H1 (cell line): ENCODE results near the gene ZBED1. TPM values are rescaled to one million over a fixed set of nuclear protein-coding genes. Genes with fewer than 3 reads are reported as not detected.

Experiments
- BCL11A ChIP-seq, 2 experiments: IDR thresholded peaks; one replicate each; pipeline ENCODE4 v1.6.1; 2011; ENCODE audit warnings: low read depth in 2 of 2, low read length in 2 of 2, mild to moderate bottlenecking in 2 of 2
- CBX5 ChIP-seq: fragments of 300-800, 300-1000 bp; sonication (generic); IDR thresholded peaks from 2 replicates; pipeline ENCODE4 v1.7.1; 2016; ENCODE audit warnings: antibody characterized with exemption, low read length, low read depth
- CBX8 ChIP-seq: fragments of 300-800, 300-1000 bp; sonication (generic); IDR thresholded peaks from 2 replicates; pipeline ENCODE4 v1.7.1; 2016; ENCODE audit warnings: low read depth, low read length, borderline replicate concordance
- CREB1 ChIP-seq: IDR thresholded peaks from 2 replicates; pipeline ENCODE4 v1.6.1; 2012; ENCODE audit warnings: inconsistent platforms
- KDM1A ChIP-seq: fragments of 200-600, 300-600 bp; sonication (generic); IDR thresholded peaks from 2 replicates; pipeline ENCODE4 v1.7.1; 2016; ENCODE audit warnings: mild to moderate bottlenecking, low read length, borderline replicate concordance
- POLR2A ChIP-seq, 2 experiments: IDR thresholded peaks; 1 replicate in 1 of 2; 2 replicates in 1 of 2; pipeline ENCODE4 v1.6.1; 2011; ENCODE audit warnings: low read depth in 2 of 2, low read length in 2 of 2, mild to moderate bottlenecking in 2 of 2; ENCODE audit errors: control extremely low read depth in 1 of 2
- POLR2AphosphoS5 ChIP-seq: IDR thresholded peaks from 2 replicates; pipeline ENCODE4 v1.6.1; 2011; ENCODE audit warnings: low read depth, low read length
- RFX5 ChIP-seq: IDR thresholded peaks from 2 replicates; pipeline ENCODE4 v1.6.1; 2011; ENCODE audit warnings: low read depth, low read length, improper control_type of control experiment, borderline replicate concordance
- SAP30 ChIP-seq: fragments of 300-600 bp; sonication (generic); IDR thresholded peaks from 2 replicates; pipeline ENCODE4 v1.7.1; 2012; ENCODE audit warnings: low read length, moderate library complexity, mild to moderate bottlenecking, inconsistent platforms; ENCODE audit not compliant: insufficient read depth, insufficient replicate concordance
- SIN3A ChIP-seq, 2 experiments: IDR thresholded peaks in 1 of 2; conservative IDR thresholded peaks in 1 of 2; 2 replicates each; pipeline ENCODE4 v1.6.1; 2011 to 2012; ENCODE audit warnings: low read length in 2 of 2, improper control_type of control experiment in 1 of 2, low read depth in 1 of 2, mild to moderate bottlenecking in 1 of 2
- SP4 ChIP-seq: IDR thresholded peaks from 2 replicates; pipeline ENCODE4 v1.6.1; 2012; ENCODE audit warnings: low read length, inconsistent platforms
- polyA plus RNA-seq, 7 experiments: library from polyadenylated mRNA; depleted of rRNA in 3 of 7; stranded (reverse) in 5 of 7; unstranded in 2 of 7; fragments of >200 nt in 5 of 7; fragments of 200-250 nt in 2 of 7; gene quantifications; 1 replicate in 5 of 7; 2 replicates in 1 of 7; 4 replicates in 1 of 7; pipeline versions ENCODE4 v1.2.1 to v1.2.3, GENCODE V29; 2011 to 2013; ENCODE audit warnings: missing spikeins in 2 of 7, mixed read lengths in 2 of 7
- total RNA-seq: library from RNA; stranded (reverse); fragmentation: NEBNext Ultra II Directional; extraction: Animal tissue kit (Norgen Biotek cat#: 25700); gene quantifications from 2 replicates; pipeline ENCODE4 v1.2.1, GENCODE V29; 2021
- TF ChIP-seq, protein P1 (sequence below): IDR thresholded peaks from 2 replicates; pipeline ENCODE4 v1.6.1; 2012; ENCODE audit warnings: inconsistent platforms
- TF ChIP-seq, protein P2 (sequence below): IDR thresholded peaks from 2 replicates; pipeline ENCODE4 v1.6.1; 2011; ENCODE audit warnings: low read depth, mild to moderate bottlenecking, low read length; ENCODE audit not compliant: insufficient read depth
- TF ChIP-seq, protein P3 (sequence below), 3 experiments: IDR thresholded peaks; 1 replicate in 2 of 3; 2 replicates in 1 of 3; pipeline versions ENCODE4 v1.5.1 to v1.6.1; 2011; ENCODE audit warnings: low read length in 3 of 3, mild to moderate bottlenecking in 3 of 3, inconsistent platforms in 2 of 3, low read depth in 1 of 3, moderate library complexity in 1 of 3; ENCODE audit not compliant: insufficient read depth in 1 of 3; ENCODE audit errors: control extremely low read depth in 1 of 3

Gene ZBED1
- total and polyA plus RNA-seq, 2 of the 8 experiments (the other 6 are each of a cell fraction or from before 2014, with no cell fraction given): 28.5 to 45.8 TPM

DNA sequence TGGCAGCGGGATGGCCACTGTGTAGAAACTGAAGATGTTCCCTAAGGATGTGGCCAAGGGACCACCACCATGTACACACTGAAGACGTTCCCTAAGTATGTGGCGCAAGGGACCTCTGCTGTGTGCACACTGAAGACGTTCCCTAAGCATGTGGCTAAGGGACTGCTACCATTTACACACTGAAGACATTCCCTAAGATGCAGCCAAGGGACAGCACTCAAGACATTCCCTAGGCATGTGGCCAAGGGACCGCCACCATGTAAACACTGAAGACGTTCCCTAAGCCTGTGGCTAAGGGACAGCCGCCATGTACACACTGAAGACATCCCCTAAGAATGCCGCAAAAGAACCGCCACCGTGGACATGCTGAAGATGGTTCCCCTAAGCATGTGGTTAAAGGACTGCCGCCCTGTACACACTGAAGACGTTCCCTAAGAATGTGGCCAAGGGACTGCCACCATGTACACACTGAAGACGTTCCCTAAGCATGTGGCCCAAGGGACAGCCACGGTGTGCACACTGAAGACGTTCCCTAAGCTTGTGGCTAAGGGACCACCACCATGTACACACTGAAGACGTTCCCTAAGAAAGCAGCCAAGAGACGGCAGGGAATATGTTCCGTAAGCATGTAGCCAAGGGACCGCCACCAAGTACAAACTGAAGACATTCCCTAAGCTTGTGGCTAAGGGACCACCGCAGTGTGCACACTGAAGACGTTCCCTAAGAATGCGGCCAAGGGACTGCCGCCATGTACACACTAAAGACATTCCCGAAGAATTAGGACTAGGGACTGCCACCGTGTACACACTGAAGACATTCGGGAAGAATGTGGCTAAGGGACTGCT, 43.3 kb downstream of the ZBED1 start (continued):
- TF ChIP-seq RFX5: no peak
- no peak for TF ChIP-seq SIN3A (conservative IDR thresholded peaks at IDR 0.05 in 1 of 2, IDR thresholded peaks at IDR 0.05 in 1 of 2; ENCODE audit: low read depth in 1 of 2, low read length in 2 of 2)
- TF ChIP-seq CREB1: peak; percentile 14; the same call in 1 of the 2 replicates
- TF ChIP-seq SAP30: no peak
- TF ChIP-seq CBX5: no peak
- TF ChIP-seq BCL11A (IDR thresholded peaks at IDR 0.05; ENCODE audit: low read depth in 2 of 2, low read length in 2 of 2): no peak
- TF ChIP-seq, protein P1, sequence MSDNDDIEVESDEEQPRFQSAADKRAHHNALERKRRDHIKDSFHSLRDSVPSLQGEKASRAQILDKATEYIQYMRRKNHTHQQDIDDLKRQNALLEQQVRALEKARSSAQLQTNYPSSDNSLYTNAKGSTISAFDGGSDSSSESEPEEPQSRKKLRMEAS: no peak; the same call in 1 of the 2 replicates
- TF ChIP-seq POLR2AphosphoS5: no peak
- no peak for TF ChIP-seq SP4
- TF ChIP-seq CBX8: no peak
- TF ChIP-seq, protein P2, sequence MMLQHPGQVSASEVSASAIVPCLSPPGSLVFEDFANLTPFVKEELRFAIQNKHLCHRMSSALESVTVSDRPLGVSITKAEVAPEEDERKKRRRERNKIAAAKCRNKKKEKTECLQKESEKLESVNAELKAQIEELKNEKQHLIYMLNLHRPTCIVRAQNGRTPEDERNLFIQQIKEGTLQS: no peak
- TF ChIP-seq, protein P3, sequence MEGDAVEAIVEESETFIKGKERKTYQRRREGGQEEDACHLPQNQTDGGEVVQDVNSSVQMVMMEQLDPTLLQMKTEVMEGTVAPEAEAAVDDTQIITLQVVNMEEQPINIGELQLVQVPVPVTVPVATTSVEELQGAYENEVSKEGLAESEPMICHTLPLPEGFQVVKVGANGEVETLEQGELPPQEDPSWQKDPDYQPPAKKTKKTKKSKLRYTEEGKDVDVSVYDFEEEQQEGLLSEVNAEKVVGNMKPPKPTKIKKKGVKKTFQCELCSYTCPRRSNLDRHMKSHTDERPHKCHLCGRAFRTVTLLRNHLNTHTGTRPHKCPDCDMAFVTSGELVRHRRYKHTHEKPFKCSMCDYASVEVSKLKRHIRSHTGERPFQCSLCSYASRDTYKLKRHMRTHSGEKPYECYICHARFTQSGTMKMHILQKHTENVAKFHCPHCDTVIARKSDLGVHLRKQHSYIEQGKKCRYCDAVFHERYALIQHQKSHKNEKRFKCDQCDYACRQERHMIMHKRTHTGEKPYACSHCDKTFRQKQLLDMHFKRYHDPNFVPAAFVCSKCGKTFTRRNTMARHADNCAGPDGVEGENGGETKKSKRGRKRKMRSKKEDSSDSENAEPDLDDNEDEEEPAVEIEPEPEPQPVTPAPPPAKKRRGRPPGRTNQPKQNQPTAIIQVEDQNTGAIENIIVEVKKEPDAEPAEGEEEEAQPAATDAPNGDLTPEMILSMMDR (IDR thresholded peaks at IDR 0.05; ENCODE audit: control extremely low read depth in 1 of 3, insufficient read depth in 1 of 3, low read depth in 1 of 3, low read length in 3 of 3): no peak
- TF ChIP-seq KDM1A: peak; percentile 22; the same call in 1 of the 2 replicates
- no peak for TF ChIP-seq POLR2A (IDR thresholded peaks at IDR 0.05; ENCODE audit: control extremely low read depth in 1 of 2, low read depth in 2 of 2, low read length in 2 of 2)
